Endothelial cell of coronary artery (primary cell): ENCODE results near the gene SMARCAL1. TPM values are rescaled to one million over a fixed set of nuclear protein-coding genes. Genes with fewer than 3 reads are reported as not detected.

Source experiments
- total RNA-seq: library from RNA; depleted of rRNA; stranded (reverse); fragments of >200 nt; gene quantifications from 2 replicates; pipeline ENCODE4 v1.2.3, GENCODE V29; 2014

The SMARCAL1 gene
- total RNA-seq = 11.2 and 17.5 TPM in 2 replicates

DNA sequence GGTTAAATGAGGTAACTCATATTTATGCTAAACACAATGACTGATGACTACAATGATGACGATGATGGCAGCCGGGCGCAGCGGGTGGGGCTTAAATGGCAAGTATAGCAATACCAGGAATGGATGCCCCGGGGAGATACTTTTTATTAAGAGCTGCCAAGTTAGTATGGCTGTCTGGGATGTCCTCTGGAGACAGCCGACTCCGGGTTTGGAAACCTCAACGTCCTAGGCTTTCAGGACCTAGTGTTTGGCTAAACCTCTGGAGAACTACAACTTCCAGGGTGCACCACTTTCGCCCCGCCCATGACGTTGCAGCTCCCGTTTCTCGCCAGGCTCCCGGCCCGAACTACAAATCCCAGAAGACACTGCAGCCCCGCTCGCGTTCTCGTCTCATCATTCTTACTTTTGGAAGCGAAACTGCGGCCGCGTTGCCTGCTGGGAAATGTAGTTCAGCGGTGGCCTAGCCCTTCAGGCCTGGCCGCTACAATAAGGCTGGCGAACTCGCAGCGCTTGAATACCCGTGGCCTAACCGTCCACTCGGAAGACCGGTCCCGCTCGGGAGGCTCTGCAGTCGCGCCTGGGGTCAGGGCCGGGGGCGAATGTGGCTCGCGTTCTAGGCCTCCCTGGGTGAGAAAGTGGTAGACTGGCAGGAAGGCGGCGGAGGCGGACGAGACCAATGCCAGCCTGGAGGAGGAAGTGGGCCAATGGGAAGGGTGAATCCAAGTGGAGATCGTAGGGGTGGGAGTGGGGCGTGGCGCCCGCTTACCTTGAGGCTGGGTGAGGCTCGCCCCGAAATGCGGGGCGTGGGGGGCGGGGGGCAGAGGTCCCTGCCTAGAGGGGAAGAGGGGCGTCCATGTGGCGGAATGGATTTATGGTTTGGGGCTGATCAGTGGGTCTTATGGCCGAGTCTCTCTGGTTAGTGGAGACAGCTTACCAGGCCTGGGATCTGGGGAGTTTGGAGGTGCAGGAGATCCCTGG is at the start of gene SMARCAL1:
SMARCAL1 (plus strand) TSS at position 463 of the 978 bp plus-strand sequence. CDS start 2,221 bp downstream, outside the sequence.

DNA sequence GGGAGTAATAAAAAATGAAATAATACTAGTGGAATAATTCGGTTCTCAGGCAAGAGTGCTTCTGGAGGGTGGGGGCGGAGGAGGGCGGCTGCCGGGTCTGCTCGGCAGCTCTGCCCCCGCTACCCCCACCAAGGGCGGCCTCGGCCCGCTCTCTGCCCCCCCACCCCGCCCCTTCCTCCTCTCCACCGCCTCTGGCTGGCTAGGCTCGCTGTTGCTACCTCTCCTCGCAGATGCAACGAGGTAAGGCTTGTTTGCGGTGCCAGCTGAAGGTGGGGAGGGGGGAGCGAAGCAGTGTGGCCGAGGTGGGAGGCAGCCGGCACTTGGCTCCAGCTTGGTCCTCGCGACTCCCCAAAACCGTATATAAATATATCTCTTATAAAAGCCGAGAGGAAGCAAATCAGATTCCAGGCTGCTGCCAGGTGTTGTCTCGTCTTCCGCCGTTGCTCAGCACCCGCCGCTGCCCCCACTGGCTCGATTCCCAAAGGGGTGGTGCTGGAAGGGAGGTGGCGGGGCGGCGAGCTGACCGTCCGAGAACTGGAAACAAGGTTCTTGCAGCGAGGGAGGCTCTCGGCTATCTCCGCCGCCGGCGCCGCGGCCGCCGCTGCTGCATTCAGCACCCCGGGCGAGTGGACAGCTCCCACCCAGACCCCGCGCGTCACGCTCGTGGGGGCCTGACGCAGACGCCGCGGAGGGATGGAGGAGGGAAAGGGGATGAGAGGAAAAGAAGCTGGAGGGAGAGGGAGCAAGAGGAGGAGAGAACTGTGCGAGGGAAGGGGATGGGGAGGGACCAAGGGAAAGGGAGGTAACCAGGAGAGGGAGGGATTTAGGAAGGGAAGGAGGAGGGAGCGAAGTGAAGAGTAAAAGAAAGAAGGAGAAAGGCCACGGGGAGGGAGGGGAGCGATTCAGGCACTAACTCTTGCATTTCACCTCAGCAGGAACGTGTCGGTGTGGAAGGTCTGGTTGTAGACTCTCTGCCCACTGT is 40.3 kb upstream of the SMARCAL1 start, which contains the start of gene MARCHF4:
MARCHF4 (minus strand) TSS at position 763 of the 982 bp plus-strand sequence. CDS start 2,223 bp downstream, outside the sequence.

DNA sequence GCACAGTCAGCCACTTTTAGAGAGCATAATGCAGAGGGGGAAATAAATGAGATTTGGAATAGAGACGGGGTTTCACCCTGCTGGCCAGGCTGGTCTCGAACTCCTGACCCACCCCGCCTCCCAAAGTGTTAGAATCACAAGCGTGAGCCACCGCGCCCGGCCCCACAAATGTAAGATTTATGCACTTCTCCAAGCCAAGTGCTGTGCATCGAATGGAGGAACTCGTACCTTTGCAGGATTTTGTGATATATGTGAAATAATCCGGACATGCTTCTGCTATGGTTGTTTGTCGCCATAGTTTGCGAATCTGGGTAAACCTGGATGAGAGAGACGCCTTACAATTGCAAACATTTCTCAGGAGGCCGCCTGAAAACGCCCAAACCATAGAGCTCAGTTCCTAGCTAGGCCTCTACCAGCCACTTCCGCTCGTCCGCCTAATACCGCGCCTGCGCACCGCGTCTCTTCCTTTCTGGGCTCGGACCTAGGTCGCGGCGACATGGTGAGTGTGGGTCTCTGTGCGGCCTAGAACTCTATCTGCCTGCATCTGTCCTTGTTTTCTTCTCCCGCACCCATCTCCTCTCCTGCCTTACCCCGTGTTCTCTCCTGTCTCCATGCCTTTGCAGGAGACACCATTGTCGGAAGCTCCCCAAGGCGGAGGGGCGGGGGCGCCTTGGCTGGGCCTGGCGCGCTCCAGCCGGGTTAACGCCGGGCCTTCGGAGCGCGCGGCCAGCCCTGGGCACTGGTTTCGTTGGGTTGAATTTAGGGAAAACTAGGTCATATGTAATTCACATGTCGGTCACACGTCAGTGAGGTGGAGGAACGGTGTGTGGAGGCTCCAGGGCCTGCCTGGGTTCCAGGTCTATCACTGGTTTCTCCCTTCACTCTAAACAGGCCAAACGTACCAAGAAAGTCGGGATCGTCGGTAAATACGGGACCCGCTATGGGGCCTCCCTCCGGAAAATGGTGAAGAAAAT is 86.4 kb downstream of the SMARCAL1 start, which contains the start of gene RPL37A:
RPL37A (plus strand) TSS at position 466 of the 974 bp plus-strand sequence; CDS start at position 497, 31 bp downstream.

Other genes starting within 250 kb of the SMARCAL1 start
- gene MARCHF4, start 40.0 kb upstream of the SMARCAL1 start, total RNA-seq = 3.2 and 7.2 TPM in 2 replicates
- 3,958 and 4,338 TPM in 2 replicates for gene RPL37A, start 86.4 kb downstream of the SMARCAL1 start, total RNA-seq
- gene IGFBP2, start 220.9 kb downstream of the SMARCAL1 start, total RNA-seq = 18.8 and 274 TPM in 2 replicates